GM12873 (cell line): ENCODE results near the gene COL6A5.

ENCODE experiments used
- CTCF ChIP-seq: IDR thresholded peaks from 2 replicates; pipeline ENCODE4 v1.5.1; 2012; ENCODE audit warnings: low read depth, mild to moderate bottlenecking, moderate library complexity, low read length, control low read depth; ENCODE audit not compliant: insufficient read depth; ENCODE audit errors: missing control alignments

Gene COL6A5

GRCh38 chr3:130459944-130460343 lies 114.5 kb downstream of the COL6A5 start:
- TF ChIP-seq CTCF: no peak

GRCh38 chr3:130462089-130462488 lies 116.6 kb downstream of the COL6A5 start:
- TF ChIP-seq CTCF: no peak

GRCh38 chr3:130463221-130463620 lies 117.7 kb downstream of the COL6A5 start:
- no peak for TF ChIP-seq CTCF

- no peak for TF ChIP-seq CTCF
Measured at GRCh38 chr3:130465521-130465920, 120.0 kb downstream of the COL6A5 start.

- TF ChIP-seq CTCF: no peak
Measured at GRCh38 chr3:130468311-130468710, 122.8 kb downstream of the COL6A5 start.

- TF ChIP-seq CTCF: no peak
Measured at GRCh38 chr3:130470126-130470525, 124.7 kb downstream of the COL6A5 start.

- TF ChIP-seq CTCF: no peak
Measured at GRCh38 chr3:130473416-130473815, 127.9 kb downstream of the COL6A5 start.
